Peyer's patch (tissue), 4 donors: Measurements from ENCODE around the gene STIM2.

Experiments used
- POLR2A ChIP-seq, 2 donors: fragments of 450-650 bp; IDR thresholded peaks; one replicate each; pipeline ENCODE4 v1.5.1; 2017; ENCODE audit warnings: antibody characterized with exemption in 2 of 2, mild to moderate bottlenecking in 2 of 2, moderate library complexity in 2 of 2
- TF ChIP-seq, protein P1 (sequence below), 6 experiments: fragments of 450-650 bp in 4 of 6; fragments of 200-600 bp in 2 of 6; sonication (generic) in 1 of 6; IDR thresholded peaks; one replicate each; pipeline ENCODE4 v1.5.1; 2017 to 2019; ENCODE audit warnings: antibody characterized with exemption in 6 of 6, mild to moderate bottlenecking in 3 of 6, moderate library complexity in 1 of 6

DNA sequence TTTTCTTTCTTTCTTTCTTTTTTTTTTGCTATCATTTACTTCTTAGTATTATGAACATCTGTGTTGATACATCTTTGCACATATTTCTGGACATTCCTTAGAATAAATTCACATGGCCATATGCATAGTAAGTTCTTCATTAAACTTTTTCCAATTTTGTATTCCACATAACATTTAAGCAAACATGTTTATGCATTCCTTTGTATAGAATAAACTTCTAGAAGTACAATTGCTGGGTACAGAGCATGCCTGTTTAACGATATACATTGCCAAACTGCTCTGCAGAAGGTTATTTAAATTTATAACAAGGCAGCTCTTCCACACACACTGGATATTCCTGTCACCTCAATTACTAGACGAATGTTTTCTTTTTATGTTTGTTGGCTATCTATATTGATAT lies 36.0 kb upstream of the STIM2 start:
- TF ChIP-seq, protein P1, sequence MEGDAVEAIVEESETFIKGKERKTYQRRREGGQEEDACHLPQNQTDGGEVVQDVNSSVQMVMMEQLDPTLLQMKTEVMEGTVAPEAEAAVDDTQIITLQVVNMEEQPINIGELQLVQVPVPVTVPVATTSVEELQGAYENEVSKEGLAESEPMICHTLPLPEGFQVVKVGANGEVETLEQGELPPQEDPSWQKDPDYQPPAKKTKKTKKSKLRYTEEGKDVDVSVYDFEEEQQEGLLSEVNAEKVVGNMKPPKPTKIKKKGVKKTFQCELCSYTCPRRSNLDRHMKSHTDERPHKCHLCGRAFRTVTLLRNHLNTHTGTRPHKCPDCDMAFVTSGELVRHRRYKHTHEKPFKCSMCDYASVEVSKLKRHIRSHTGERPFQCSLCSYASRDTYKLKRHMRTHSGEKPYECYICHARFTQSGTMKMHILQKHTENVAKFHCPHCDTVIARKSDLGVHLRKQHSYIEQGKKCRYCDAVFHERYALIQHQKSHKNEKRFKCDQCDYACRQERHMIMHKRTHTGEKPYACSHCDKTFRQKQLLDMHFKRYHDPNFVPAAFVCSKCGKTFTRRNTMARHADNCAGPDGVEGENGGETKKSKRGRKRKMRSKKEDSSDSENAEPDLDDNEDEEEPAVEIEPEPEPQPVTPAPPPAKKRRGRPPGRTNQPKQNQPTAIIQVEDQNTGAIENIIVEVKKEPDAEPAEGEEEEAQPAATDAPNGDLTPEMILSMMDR (IDR thresholded peaks at IDR 0.05), result no peak
- TF ChIP-seq POLR2A (IDR thresholded peaks at IDR 0.05), result no peak
